Activated T-cell treated with anti-CD3 and anti-CD28 coated beads, Interleukin-2, amount 50 U/mL, for 1 hour (primary cell): Measurements from ENCODE around the gene NDRG3.
"Not testable (repeated sequence)": the region's sequence is repeated elsewhere in the genome, so short reads cannot be mapped to it uniquely, and the experiment has no call there.

Experiments
- DNase-seq: peaks from one replicate; pipeline ENCODE4 v3.0.0-alpha.2; 2020

NDRG3 gene

DNA sequence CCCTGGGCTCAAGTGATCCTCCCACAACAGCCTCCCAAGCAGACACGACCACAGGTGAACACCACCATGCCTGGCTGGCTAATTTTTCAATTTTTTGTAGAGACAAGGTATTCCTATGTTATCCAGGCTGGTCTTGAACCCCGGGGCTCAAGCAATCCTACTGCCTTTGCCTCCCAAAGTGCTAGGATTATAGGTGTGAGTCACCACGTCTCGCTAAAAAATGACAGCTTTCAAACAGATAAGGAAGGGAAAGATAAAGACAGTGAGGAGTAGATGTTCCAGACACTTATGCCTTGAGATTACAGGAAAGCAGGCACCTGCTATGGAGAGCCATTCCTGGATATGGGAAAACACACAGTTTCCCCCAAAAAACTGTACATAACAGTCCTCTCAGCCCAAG is 58.9 kb downstream of the NDRG3 start:
- DNase-seq = no peak

DNA sequence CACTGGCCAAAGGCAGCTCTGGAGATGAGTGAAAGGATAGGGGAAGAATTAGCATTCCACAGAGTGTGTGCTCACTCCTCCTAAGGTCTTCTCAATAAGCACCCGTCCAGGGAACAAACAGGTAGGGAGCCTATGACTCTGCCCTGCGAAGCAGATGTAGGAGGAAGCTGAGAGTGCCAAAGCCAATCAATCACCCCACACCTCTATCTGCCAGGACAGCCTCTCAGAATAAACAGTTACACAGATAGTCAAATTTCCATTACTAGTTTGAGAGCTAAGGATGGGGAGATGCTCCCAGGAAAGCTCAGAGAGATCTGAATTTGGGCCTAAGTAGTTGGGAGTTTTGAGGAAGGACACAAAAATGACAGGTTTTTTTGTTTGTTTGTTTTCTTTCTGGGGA is 59.4 kb downstream of the NDRG3 start:
- no peak for DNase-seq

DNA sequence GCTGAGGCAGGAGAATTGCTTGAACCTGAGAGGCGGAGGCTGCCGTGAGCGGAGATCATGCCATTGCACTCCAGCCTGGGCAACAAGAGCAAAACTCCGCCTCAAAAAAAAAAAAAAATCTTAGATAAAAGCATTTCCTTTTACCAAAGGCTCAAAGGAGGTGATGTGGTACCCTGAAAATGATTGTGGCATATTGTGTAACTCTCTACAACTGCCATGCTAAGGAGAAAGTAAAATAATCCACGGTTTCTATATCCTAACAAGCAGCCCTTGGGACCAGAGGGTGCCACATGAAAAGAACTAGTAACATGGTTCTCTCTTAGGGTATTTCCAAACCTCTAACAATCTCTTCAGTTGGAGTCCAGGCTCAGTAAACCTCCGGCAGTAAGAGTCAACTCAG is 61.1 kb downstream of the NDRG3 start:
- DNase-seq = no peak

DNA sequence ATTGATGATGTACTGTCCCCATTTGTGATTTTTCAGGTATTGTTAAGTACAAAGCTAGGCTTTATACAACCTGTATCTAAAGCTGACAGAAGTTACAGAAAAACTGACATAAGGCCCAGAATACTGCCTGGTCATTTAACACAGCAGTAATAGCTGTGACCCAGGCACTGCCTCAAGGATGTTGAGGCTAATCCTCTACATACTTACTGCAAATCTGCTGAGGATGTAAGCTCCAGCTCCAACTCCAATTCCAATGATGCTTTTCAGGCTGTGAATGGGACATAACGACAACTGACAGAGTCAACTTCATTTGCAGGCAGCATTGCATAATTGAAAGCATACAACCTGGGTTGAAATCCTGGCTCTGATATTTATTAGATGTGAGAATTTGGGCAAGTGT is 63.6 kb downstream of the NDRG3 start:
- no peak for DNase-seq

DNA sequence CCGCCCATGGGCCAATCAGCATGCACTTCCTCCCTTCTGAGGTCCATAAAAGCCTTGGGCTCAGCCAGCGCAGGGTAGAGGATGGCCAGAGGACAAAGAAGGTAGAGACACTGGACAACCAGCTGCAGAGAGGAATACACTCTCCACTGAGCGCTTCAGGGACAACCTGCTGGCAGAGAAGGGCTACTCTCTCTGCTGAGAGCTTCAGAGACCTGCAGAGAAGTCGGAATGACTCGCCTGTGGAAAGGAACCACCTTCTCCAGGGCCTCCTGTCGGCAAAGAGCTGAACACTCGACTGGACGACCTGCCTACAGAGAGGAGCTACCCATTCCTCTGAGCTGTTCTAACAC is 68.5 kb downstream of the NDRG3 start:
- DNase-seq = no peak

DNA sequence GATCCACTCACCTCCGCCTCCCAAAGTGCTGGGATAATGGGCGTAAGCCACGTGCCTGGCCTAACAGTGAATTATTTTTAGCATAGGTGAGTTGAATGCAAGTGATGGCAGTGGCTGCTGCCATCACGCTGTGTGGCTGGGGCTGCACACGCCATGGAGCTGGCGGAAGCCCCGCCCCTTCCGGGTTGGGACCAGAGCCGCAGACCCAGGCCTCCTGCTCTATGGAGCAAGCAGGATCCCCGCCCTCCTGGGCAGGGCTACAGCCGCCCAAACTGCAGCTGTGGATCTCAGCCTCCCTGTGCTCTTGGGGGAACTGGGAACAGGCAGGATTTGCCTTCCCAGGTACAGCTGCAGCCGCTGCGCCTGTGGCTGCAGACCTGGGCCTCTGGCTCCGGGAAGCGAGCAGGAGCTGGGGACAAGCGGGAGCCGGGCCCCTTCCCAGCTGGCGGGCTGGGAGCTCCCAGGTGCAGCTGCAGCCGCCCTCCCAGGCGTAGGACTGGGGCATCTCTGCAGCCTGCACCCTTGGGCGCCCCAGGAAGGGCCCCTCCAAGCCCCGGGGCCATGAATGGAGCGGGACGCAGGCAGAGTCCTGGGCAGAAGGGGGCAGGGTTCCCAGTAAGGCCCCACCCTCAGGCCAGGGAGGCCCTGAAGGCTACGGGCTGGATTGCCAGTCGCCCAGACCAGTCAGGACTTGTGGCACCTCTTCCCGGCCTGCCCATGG is 69.0 kb downstream of the NDRG3 start:
- DNase-seq = no peak

DNA sequence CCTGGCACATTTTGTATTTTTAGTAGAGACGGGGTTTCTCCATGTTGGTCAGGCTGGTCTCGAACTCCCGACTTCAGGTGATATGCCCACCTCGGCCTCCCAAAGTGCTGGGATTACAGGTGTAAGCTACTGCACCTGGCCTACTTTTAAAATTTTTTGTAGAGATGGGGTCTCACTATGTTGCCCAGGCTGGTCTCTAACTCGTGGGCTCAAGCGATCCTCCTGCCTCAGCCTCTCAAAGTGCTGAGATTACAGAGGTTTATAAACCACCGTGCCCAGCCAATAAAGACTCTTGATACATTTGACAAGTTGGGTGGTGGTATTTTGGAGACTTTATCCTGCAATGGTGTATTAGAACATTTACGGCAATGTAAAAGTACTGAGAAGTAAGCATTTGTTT is 70.3 kb downstream of the NDRG3 start:
- DNase-seq = not testable (repeated sequence)

DNA sequence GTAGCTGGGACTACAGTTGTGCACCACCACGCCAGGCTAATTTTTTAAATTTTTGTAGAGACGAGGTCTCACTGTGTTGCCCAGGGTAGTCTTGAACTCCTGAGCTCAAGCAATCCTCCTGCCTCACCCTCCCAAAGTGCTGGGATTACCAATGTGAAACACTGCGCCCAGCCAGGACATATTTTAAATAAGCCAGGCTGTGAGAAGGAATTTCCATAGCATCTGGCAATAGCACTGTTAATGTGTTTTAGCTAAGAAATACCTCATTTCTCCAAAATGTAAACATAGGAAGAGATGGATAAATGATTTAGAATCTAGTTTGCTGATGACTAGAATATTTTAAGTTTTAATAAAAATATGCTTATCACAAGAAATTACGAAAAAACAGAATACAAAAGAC is 72.9 kb downstream of the NDRG3 start:
- no peak for DNase-seq

DNA sequence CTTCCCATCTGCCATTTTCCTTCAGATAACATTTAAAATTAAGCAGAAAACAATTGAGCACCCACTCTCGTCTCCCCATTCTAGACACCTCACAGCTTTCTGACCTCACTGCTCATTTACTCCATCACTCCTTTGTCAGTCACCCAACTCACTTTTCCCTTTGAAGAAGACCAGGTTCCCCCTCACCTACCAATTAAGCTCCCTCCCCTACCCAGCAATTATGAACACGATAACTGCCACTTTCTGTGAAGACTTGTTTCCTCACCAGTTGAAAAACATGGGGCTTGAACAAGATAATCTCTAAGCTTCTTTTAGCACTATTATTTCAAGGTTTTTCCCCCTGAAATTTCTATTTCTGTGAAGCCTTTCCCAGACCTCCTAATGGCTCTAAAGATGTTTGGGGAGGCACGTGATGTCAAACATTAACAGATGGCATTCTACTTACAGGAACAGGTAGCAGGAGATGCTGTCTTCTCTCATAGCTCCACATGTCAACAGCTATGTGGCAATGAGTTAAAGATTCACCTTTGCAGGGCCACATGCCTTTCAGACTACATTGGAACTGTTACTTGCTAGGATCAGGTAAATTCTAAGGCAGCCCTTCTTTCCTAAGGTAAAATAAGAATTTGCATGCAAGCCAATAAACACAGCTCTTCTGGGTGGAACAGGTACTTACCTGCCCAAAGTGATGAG is 75.1 kb downstream of the NDRG3 start:
- no peak for DNase-seq

DNA sequence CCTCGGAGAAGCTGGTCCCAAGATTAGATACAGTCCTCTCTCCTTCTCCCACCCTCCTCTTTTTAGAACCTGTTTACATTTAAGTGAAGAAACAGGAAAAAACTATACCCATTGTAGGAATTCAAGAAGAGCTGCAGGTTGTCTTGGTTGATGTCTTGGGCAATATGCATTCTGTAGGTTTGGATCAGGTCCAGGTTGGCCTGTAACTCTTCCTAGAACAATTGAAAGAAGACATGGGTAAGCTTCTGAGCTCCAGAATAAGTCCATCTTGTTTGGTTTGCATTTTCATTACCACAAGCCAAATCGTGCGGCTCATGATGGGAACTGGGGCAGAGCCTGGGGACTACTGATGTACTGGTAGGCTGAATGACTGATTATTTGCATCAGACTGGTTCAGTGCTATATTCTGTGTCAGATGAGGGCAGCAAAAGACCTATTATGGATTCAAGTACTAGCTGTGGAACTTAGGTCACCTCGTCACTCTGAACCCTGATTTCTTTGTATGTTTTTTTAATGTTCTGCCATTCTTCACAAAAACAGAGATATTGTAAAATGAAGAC is 79.6 kb downstream of the NDRG3 start:
- DNase-seq = no peak

DNA sequence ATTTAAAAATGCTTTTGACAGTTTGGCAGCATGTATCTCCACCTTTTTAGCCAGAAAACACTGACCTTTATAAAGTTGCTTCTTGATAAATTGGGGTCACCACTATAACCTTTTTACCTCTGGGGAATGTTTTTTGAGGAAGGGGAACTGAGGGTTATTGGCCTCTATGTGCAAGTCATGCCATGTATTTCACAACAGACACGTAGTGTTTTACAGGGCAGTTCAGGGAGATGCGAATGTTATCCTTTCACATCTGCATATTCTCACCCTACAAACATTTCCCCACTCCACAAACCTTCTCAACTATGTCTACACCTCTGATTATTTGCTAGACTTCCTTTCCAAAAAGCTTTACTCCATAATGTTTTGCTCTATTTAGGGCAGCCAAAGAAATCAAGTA is 82.9 kb downstream of the NDRG3 start:
- no peak for DNase-seq

DNA sequence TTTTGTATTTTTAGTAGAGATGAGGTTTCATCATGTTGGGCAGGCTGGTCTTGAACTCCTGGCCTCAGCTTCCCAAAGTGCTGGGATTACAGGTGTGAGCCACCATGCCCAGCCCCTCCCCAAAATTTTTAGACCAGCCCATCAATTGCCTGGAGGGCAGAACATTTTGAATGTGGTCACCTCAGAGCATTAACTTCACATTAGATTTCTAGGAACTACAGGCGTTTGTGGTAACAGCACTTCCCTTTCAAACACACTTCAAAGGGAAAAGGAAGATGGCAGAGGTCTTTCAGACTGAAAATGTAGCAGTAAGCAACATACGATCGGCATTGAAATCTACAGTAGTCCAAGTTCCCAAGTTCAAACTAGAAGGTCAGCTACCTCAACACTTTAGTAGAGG is 87.6 kb downstream of the NDRG3 start:
- no peak for DNase-seq

DNA sequence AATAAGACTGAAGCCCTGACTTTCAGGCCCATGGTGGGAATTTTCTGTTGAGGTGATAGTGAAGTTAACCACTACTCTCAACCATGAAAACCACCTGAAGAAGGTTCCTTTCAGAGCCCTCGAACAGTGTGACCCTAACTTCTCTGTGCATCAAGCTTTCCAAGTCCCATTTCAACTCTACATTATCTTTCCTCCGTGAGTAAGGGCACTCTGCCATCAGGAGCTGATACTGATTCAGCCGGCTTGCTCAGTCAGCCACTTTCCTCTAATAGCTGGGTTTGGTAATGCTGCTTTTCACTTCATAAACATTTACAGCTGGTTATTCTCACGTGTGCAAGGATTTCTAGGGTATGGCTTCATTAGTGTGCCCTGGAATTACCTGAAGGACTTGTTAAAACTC is 89.2 kb downstream of the NDRG3 start:
- DNase-seq = no peak

DNA sequence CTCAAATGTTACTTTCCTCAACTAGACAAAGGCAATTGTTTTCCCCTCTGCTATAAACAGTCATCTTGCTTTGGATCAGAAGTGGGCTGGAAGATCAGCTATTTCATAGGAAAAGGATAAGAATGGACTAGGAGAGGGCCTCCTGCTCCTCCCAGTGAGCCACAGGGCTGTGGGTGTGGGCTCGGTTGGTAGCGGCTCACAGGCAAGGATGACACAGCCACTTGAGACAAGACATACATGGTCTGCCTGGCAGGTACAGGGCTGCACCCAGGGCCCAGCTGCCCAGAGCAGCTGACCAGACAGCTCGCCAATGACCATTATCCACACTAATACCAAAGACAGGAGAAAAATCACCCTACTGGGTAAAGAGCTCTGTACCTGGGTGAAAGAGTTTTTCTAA is 90.9 kb downstream of the NDRG3 start:
- no peak for DNase-seq

DNA sequence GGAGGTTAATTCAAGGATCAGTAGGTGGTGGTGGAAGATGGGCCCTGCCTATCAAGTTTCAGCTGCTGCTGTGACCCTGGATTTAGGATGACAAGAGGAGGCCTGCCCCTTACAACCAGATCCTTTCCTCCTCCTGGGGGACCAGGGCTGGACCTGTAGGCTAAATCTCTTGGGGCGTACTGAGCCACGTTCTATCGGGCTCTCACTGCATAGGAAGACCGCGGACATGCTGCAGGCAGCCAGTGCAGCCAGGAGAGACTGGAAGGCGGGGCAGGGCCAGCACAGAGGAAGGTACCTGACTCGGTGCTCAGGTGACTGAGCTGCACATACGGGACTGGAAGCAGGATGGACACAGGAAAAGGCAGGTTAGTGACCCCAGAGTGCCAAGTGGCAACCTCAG is 91.4 kb downstream of the NDRG3 start:
- no peak for DNase-seq

DNA sequence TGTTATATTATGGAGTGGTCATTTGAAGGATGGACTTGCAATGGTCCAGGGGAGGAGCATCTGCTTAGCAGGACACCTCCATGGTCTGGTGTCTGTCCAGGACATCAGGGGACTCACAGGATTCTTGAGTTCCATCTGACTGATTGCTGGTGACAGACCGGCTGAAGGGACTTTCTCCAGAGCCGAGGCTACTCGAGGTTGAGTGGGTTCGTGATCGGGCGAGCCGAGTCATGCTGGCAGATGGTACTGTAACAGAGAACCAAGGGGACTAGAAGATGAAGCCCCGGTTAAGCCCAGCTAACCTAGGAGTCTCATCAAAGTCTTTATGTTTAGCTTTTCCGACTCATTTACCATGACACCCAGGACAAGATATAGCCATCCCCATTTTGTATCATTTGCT is 92.4 kb downstream of the NDRG3 start:
- no peak for DNase-seq

DNA sequence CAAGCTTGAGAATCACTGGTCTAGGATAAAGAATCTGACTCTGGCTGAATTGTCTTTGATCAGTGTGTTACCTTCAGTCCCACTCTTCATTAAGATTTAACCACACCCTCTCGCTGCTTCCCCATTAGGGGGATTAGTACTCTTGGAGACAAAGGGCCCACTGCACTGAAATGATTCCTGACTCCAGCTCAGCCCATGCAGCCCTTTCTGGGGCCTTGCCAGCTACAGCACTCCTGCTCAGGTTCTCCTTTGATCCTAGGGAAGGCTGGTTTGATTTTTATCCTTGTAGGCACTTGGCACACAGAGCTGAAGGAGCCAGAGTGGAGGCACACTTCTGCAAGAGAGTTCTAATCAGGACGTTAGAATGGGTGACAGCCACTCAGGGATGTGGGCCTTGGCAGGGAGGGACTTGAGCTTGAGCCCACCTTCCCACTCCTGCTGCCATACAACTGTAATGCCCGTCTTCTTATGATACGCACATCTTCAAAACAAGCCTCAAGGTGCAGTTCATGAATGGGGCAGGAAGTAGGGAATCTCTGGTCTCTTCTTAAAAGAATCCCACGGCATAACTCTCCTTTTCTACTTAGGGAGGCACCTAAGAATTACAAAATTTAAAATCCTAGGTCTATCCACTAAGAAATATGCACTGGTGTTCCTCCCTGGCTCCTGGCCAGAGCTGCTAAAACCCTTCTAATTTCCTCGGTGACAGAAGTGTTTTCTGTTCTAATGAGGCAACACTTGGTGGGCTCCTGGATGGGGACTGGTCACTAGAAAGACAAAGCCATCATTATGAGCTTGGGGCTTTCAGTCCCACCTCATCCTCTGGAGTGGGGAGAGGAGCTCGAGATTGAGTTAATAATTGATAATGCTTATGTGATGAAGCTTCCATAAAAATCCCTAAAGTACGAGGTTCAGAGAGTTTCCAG is 98.4 kb downstream of the NDRG3 start:
- no peak for DNase-seq

DNA sequence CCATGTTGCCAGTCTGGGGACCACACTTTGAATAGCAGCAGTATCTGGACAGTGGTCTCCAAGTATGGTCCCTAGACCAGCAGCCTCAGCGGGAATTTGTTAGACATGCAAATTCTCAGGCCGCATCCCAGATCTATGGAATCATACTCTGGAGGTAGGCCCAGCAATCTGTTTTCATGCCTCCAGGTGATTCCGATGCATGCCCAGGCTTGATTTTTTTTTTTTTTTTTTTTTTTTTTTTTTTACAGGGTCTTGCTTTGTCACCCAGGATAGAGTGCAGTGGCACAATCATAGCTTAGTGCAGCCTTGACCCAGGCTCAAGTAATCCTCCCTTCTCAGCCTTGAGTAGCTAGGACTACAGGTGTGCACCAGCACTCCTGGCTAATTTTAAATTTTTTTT is 99.2 kb downstream of the NDRG3 start:
- DNase-seq = no peak

DNA sequence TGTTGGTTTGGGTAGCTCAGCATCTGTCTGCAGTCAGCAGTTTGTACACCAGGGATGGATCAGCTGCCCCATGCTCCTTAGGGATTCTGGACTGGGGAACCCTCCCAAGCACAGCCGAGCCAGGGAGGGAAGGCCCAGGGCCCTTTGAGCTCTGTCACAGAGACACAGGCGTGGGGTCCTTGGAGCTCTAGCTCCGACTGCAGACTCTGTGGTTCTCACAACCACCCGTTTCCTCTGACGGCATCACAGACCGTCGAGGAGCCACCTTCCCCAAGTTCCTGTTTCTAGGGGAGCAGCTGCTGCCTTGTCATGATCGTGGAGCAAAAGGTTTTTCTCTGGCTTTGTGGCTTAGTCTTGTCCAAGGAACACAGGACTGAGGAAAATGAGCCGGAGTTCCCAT is 99.9 kb downstream of the NDRG3 start, which contains the start of gene SLA2:
Gene SLA2 (minus strand): TSS at position 199 of the 400 bp plus-strand sequence. CDS start 4,861 bp downstream, outside the sequence.
- peak; percentile 71 for DNase-seq

DNA sequence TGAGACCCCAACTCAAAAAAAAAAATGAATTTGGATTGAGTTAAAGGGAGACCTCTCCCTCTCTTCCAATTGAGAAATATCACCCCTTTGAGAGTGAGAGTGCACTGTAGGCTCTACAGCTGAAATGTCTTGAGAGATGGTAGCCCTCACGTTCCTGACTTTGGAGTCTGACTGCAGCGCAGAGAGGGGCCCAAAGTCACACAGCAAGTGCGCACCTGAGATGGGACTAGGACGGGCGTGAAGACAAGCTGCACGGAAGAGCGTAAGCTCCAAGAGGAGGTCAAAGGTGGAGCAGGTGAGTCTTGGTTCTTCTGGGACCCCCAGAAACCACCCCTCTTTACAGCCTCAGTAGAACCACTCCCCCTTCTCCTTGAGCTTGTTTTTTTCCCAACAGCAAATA is 100.5 kb downstream of the NDRG3 start:
- no peak for DNase-seq

DNA sequence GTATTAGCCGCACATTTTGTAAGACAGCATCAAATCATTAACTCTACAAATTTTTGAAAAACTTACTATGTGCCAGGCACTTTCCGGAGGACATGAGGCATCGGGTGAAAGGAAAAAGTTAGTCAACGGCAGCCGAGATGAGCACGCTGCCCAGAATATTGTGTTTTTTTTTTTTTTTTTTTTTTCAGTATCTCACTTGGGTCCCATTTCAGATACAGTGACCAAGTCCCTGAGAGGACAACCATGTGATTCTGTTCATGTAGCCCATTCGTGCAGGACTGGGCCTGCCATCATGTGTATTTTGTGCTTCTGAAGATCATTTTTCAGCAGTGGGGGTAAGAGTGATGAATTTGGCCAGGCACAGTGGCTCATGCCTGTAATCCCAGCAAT is 101.2 kb downstream of the NDRG3 start:
- DNase-seq = peak; percentile 38

DNA sequence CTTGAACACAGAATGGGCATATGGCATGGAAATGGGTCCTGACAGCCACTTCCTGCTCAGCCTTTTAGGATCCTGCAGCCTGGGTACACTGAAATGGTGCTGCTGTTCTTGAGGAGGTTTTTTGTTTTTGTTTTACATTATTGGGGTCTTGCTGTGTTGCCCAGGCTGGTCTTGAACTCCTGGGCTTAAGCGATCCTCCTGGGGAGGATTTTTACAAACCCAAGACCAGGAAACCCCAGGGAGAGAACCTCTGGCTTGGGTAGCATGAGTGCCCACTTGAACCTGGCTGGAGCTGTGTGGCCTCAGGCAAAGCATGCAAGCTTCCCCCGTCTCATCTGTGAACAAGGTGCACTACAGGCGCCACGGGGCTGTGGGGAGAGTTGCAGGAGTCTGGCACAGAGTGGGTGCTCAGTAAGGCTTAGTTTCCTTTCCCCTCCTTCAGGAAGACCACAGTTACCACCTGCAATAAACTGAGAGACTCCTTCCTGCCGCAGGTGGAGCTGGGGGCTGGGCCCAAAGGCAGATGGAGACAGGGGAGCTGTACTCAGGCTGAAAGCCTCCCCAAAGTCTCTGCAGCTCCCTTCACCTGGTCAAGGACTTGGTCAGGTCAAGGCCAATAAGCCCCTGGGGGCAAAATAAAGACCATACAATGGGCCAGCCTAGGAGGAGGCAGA is 101.7 kb downstream of the NDRG3 start:
- DNase-seq = peak; percentile 69

DNA sequence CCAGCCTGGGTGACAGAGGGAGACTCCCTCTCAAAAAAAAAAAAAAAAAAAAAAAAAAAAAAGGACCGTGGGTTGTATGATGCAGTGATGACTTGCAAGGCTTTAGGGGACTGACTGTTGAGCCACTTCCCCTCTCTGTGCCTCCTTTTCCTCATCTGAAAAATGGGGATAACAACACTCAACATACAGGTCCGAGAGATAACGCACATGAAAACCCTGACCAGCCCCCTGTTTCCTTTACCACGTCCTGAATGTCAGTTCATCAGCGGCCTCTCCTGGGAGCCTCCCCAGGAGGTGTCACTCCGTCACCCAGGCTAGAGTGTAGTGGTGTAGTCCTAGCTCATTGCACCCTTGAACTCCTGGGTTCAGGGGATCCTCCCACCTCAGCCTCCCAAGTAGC is 103.8 kb downstream of the NDRG3 start:
- DNase-seq = no peak
